OCI-LY3 (cell line): ENCODE data around the gene VEGFC.

Experiments used
- H2AFZ ChIP-seq: fragments of 200-600, 300-600 bp; shearing (Covaris generic); 2 replicates; pipeline ENCODE4 v1.6.0; 2014; ENCODE audit warnings: antibody characterized with exemption, low read depth, low read length
- H3K27ac ChIP-seq: fragments of 200-600, 300-600 bp; sonication (generic); 2 replicates; pipeline ENCODE4 v1.5.1; 2014; ENCODE audit warnings: mild to moderate bottlenecking, low read length, moderate library complexity, mixed read lengths
- H3K27me3 ChIP-seq: fragments of 200-600, 300-600 bp; sonication (generic); 2 replicates; pipeline ENCODE4 v1.6.1; 2014; ENCODE audit warnings: low read depth, low read length, mixed read lengths
- H3K36me3 ChIP-seq: fragments of 200-600, 300-600 bp; sonication (generic); replicated peaks from 2 replicates; pipeline ENCODE3; 2014; ENCODE audit warnings: low read depth, low read length, mixed read lengths
- H3K4me1 ChIP-seq: fragments of 300-600, 200-600 bp; sonication (generic); 2 replicates; pipeline ENCODE4 v1.6.1; 2014; ENCODE audit warnings: low read length, mixed read lengths
- H3K4me2 ChIP-seq: fragments of 200-600, 300-600 bp; sonication (generic); 2 replicates; pipeline ENCODE4 v1.6.1; 2014; ENCODE audit warnings: low read length, mixed read lengths
- H3K4me3 ChIP-seq: fragments of 300-600, 200-600 bp; sonication (generic); 2 replicates; pipeline ENCODE4 v1.5.1; 2014; ENCODE audit warnings: antibody characterized with exemption, mild to moderate bottlenecking, low read length, moderate library complexity
- H3K79me2 ChIP-seq: fragments of 300-600, 200-600 bp; shearing (Covaris generic); 2 replicates; pipeline ENCODE4 v1.6.1; 2014; ENCODE audit warnings: mild to moderate bottlenecking, low read length, mixed read lengths
- H3K9ac ChIP-seq: fragments of 300-600, 200-600 bp; shearing (Covaris generic); 2 replicates; pipeline ENCODE4 v1.6.0; 2014; ENCODE audit warnings: mild to moderate bottlenecking, low read length, moderate library complexity
- H3K9me3 ChIP-seq: fragments of 200-600, 300-600 bp; shearing (Covaris generic); 2 replicates; pipeline ENCODE4 v1.6.1; 2014; ENCODE audit warnings: low read length, mixed read lengths; ENCODE audit not compliant: insufficient read depth
- H4K20me1 ChIP-seq: fragments of 200-600, 300-600 bp; sonication (generic); 2 replicates; pipeline ENCODE4 v1.6.1; 2016; ENCODE audit warnings: low read length, mixed read lengths; ENCODE audit not compliant: insufficient read depth
- CTCF ChIP-seq: fragments of 200-600, 300-600 bp; sonication (generic); IDR thresholded peaks from 2 replicates; pipeline ENCODE4 v1.5.1; 2014; ENCODE audit warnings: antibody characterized with exemption, low read length, low read depth
- EZH2phosphoT487 ChIP-seq: fragments of 200-600 bp; shearing (Covaris generic); IDR thresholded peaks from 2 replicates; pipeline ENCODE4 v1.6.1; 2018; ENCODE audit warnings: antibody characterized with exemption, mixed run types, low read depth

Gene VEGFC

GRCh38 chr4:176690716-176691115 is 102.0 kb downstream of the VEGFC start:
- Histone ChIP-seq H3K4me2 (no peak overlapping the region), H2AFZ (no peak overlapping the region), H3K9ac (no peak overlapping the region), H3K27me3 (no peaks in the 10 kb centered on the region), H4K20me1 (no peaks in the 10 kb centered on the region), H3K4me1 (no peaks in the 10 kb centered on the region), H3K79me2 (no peaks in the 10 kb centered on the region), H3K27ac (no peak overlapping the region), H3K36me3 (no peaks in the 10 kb centered on the region), H3K9me3 (no peaks in the 10 kb centered on the region), H3K4me3 (no peak overlapping the region)
- TF ChIP-seq CTCF, result no peak
- no peak for TF ChIP-seq EZH2phosphoT487

- no peaks in the 10 kb centered on the region for H3K9me3 ChIP-seq
- no peak overlapping the region for H3K27ac ChIP-seq
- H3K4me2 ChIP-seq, result no peak overlapping the region
- no peak overlapping the region for H2AFZ ChIP-seq
- H3K79me2 ChIP-seq, result no peaks in the 10 kb centered on the region
- H3K36me3 ChIP-seq, result no peaks in the 10 kb centered on the region
- peaks cover 4% of the 10 kb centered on the region; the same call in 1 of the 2 replicates for H3K4me1 ChIP-seq
- no peak for TF ChIP-seq EZH2phosphoT487
- TF ChIP-seq CTCF, result no peak
- H4K20me1 ChIP-seq, result no peaks in the 10 kb centered on the region
- H3K9ac ChIP-seq, result no peak overlapping the region
- no peak overlapping the region for H3K4me3 ChIP-seq
- no peaks in the 10 kb centered on the region for H3K27me3 ChIP-seq
These were observed 112.0 kb downstream of the VEGFC start for GRCh38 chr4:176680668-176681180.

- Histone ChIP-seq H2AFZ (no peak overlapping the region), H3K79me2 (no peaks in the 10 kb centered on the region), H3K9me3 (no peaks in the 10 kb centered on the region), H3K27me3 (no peaks in the 10 kb centered on the region), H3K4me3 (no peak overlapping the region), H3K36me3 (no peaks in the 10 kb centered on the region), H3K4me1 (peaks cover 7% of the 10 kb centered on the region; the same call in 1 of the 2 replicates), H3K4me2 (no peak overlapping the region), H3K9ac (no peak overlapping the region), H3K27ac (no peak overlapping the region), H4K20me1 (no peaks in the 10 kb centered on the region)
- TF ChIP-seq CTCF, result no peak
These were observed 115.8 kb downstream of the VEGFC start for GRCh38 chr4:176676901-176677300.

- H3K9me3 ChIP-seq, result no peaks in the 10 kb centered on the region
- H3K79me2 ChIP-seq, result no peaks in the 10 kb centered on the region
- peak overlapping the region; percentile 2; the same call in 1 of the 2 replicates for H2AFZ ChIP-seq
- no peak overlapping the region for H3K27ac ChIP-seq
- no peak overlapping the region for H3K4me3 ChIP-seq
- TF ChIP-seq CTCF (no peak), EZH2phosphoT487 (no peak)
- H3K9ac ChIP-seq, result no peak overlapping the region
- peak overlapping the region; percentile 1; the same call in 1 of the 2 replicates for H3K4me2 ChIP-seq
- no peaks in the 10 kb centered on the region for H3K27me3 ChIP-seq
- H3K36me3 ChIP-seq, result no peaks in the 10 kb centered on the region
- peaks cover 11% of the 10 kb centered on the region; the same call in 1 of the 2 replicates for H3K4me1 ChIP-seq
- no peaks in the 10 kb centered on the region for H4K20me1 ChIP-seq
These were observed 116.9 kb downstream of the VEGFC start for GRCh38 chr4:176675810-176676209.
